Body of pancreas (tissue), 4 donors: Measurements from ENCODE around the gene SLC26A11.

Experiments
- CTCF ChIP-seq, 7 experiments: fragments of 450-650 bp in 4 of 7; fragments of 200-600 bp in 3 of 7; sonication (generic) in 3 of 7; IDR thresholded peaks; one replicate each; pipeline ENCODE4 v1.5.1; 2016 to 2019; ENCODE audit warnings: antibody characterized with exemption in 7 of 7
- POLR2A ChIP-seq, 3 donors: fragments of 450-650 bp; IDR thresholded peaks; one replicate each; pipeline ENCODE4 v1.6.1; 2016; ENCODE audit warnings: antibody characterized with exemption in 3 of 3, mild to moderate bottlenecking in 2 of 3

- TF ChIP-seq CTCF (IDR thresholded peaks at IDR 0.05) = no peak
- TF ChIP-seq POLR2A (IDR thresholded peaks at IDR 0.05) = no peak
Observed at GRCh38 chr17:80209765-80210164, 10.5 kb upstream of the SLC26A11 start.
